IPS-15b (cell line): ENCODE data around the gene PRPF40A.

Source experiments
- H3K27me3 ChIP-seq: one replicate; pipeline ENCODE4 v1.6.1; 2013; ENCODE audit warnings: low read length; ENCODE audit not compliant: control insufficient read depth, insufficient read depth
- H3K36me3 ChIP-seq: one replicate; pipeline ENCODE4 v1.6.1; 2013; ENCODE audit warnings: low read length; ENCODE audit not compliant: control insufficient read depth, insufficient read depth
- H3K4me1 ChIP-seq: one replicate; pipeline ENCODE4 v1.6.1; 2013; ENCODE audit warnings: mild to moderate bottlenecking, low read length; ENCODE audit not compliant: control insufficient read depth, insufficient read depth
- H3K4me3 ChIP-seq: one replicate; pipeline ENCODE4 v1.5.1; 2013; ENCODE audit warnings: low read depth, low read length
- H3K9ac ChIP-seq: one replicate; pipeline ENCODE4 v1.6.1; 2013; ENCODE audit warnings: low read depth, mild to moderate bottlenecking, low read length
- H3K9me3 ChIP-seq: one replicate; pipeline ENCODE4 v1.6.1; 2013; ENCODE audit warnings: mild to moderate bottlenecking, low read length; ENCODE audit not compliant: control insufficient read depth, insufficient read depth

Gene PRPF40A

DNA sequence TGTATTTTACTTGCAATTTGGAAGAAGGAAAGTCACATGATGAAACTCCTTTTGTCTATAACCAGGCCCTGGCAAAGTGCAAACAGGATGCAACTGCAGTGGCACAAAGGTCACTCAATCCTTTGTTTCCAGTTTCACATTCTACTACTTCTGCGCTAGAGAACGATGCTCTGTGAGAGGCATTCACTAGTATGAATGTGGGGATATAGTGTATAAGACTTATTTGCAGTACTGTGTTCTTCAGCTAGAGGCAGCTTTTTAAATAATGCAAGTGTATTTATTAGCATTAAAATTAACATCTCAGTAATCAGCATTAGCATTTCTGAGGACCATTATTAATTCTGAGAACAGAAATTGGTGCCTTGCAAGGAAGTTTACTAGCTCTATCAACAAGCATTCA lies 68.9 kb downstream of the PRPF40A start:
- Histone ChIP-seq H3K36me3 (no peaks in the 10 kb centered on the region), H3K9ac (no peak overlapping the region)

DNA sequence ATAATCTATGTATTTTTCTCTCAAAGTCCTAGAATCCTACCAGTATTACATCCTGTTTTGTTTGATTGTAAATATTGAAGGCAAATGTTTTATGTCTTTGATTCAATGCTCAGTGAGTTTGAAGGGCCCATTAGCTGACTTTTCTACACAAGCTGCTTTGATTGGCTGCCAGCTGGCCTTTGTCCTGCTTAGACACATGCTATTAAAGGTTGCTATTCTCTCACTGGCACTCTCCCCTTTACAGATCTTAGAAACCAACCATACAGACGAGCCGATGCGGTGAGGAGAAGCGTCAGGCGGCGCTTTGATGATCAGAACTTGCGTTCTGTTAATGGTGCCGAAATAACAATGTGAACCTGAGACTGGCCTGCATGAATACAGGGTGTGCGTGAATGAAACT lies 69.7 kb downstream of the PRPF40A start:
- Histone ChIP-seq H3K9ac (no peak overlapping the region), H3K4me1 (peaks cover 8% of the 10 kb centered on the region), H3K36me3 (no peaks in the 10 kb centered on the region), H3K4me3 (no peak overlapping the region), H3K27me3 (no peaks in the 10 kb centered on the region), H3K9me3 (no peaks in the 10 kb centered on the region)

More for the DNA sequence above, 68.9 kb downstream of the PRPF40A start:
- peaks cover 8% of the 10 kb centered on the region for H3K4me1 ChIP-seq
- no peak overlapping the region for H3K4me3 ChIP-seq
- no peaks in the 10 kb centered on the region for H3K27me3 ChIP-seq
- no peaks in the 10 kb centered on the region for H3K9me3 ChIP-seq

DNA sequence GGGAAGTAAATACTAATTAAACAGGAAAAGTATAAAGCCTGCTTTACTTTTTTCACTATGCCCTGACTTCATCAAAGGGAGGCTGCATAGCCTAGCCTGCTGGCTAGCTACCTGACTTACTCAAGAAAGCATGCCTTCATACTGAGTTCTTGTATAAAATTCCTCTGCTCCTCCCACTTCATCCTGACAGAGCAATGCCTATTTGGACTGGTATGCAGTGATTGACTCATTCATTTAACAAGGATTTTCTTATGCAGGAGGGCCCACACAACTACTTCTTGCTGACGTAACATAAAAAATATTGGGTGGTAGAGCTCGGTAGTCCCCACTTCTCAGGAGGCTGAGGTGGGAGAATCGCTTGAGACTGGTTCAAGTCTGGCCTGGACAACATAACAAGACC lies 70.5 kb downstream of the PRPF40A start:
- Histone ChIP-seq H3K9ac (no peak overlapping the region), H3K4me3 (no peak overlapping the region), H3K27me3 (no peaks in the 10 kb centered on the region), H3K9me3 (no peaks in the 10 kb centered on the region), H3K4me1 (peaks cover 8% of the 10 kb centered on the region), H3K36me3 (no peaks in the 10 kb centered on the region)

DNA sequence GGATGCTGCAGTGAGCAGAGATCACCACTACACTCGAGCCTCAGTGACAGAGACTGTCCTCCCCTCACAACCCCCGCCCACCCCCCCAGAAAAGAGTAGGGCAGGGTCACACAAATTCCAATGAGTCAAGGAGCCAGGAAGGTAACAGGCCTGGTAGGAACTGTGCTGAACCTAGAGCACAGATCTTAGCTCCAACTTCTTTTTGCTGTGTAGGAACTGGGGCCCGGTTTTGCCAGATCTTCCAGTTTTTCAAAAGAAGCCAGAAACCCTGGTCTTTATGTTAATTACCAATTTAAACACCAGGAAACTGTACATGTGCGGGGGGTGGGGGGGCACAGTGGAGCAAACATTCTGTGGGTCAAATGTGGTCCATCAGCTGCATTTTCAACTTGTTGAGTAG lies 71.0 kb downstream of the PRPF40A start:
- Histone ChIP-seq H3K36me3 (no peaks in the 10 kb centered on the region), H3K4me1 (peaks cover 8% of the 10 kb centered on the region), H3K27me3 (no peaks in the 10 kb centered on the region), H3K4me3 (no peak overlapping the region), H3K9me3 (no peaks in the 10 kb centered on the region), H3K9ac (no peak overlapping the region)

DNA sequence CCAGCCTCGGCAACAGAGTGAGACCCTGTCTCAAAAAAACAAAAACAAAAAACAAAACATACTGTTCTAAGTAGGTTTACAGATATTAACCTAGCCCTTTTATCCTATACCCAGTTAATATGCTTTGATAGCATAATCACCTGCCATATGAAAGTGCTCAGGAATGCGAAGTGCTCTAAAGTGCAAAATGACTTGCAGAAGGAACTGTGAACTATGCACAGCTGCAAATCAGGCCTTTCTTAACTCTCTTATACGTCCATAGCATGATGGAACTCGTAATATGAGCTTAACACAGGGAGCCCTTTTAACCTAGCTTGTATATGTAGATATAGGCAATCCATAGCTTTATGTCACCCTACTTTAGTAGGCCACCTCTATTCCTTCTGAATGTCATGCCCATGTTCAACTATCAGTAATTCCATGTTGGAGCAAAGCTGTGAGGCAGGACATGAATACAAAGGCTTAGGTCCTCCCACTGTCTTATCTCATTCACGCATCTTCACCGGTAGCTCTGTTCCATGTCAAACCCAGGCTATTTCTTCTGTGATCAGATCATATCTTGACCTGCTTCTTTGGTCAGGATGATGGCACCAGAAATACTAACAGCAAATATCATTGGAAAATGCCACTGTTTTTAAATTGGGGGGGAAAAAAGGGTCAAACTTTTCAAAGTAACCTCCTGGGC lies 72.9 kb downstream of the PRPF40A start:
- H3K9ac ChIP-seq = no peak overlapping the region
- H3K36me3 ChIP-seq = peaks cover 7% of the 10 kb centered on the region

DNA sequence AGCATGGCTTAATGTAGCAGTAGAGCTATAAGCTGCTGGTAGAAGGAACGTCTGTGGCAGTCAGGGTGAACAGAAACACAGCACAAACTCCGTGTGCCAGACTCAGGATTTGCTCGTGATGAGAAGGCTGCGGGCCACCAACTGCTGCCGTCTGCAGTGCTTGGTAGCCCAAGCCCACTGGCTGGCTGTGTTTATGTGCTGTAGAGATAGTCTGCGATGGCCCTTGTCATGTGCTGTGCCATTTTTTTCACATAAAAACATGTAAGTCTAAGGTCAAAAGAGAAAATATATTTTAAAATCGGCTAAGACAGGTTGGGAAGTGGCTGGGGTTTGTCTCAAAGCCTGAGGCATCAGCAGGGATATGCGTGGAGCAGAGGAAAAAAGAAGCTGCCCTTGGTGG lies 78.7 kb downstream of the PRPF40A start:
- Histone ChIP-seq H3K9me3 (no peaks in the 10 kb centered on the region), H3K36me3 (peaks cover 16% of the 10 kb centered on the region), H3K27me3 (no peaks in the 10 kb centered on the region), H3K4me1 (no peaks in the 10 kb centered on the region), H3K4me3 (no peak overlapping the region), H3K9ac (no peak overlapping the region)

More for the DNA sequence above, 72.9 kb downstream of the PRPF40A start:
- peaks cover 8% of the 10 kb centered on the region for H3K4me1 ChIP-seq
- no peak overlapping the region for H3K4me3 ChIP-seq
- H3K27me3 ChIP-seq = no peaks in the 10 kb centered on the region
- H3K9me3 ChIP-seq = no peaks in the 10 kb centered on the region

DNA sequence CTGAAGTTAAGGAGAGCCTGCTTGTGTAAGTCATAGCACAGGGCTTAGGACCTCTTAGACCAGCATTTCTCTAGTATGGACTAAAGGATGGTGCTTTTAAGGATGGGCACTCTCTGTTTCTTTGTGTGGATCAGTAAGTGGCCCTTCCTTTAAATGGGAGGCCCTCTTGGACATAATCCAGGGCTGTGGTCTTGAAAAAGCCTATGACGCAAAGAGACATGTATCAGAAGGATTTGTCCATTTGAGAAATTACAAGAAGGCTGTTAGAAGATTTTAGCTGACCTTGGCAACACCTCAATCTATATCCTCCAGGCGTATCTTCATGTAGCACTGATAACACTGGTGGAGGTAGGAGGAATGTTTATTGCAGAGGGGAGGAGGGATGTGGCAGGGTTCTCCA lies 79.2 kb downstream of the PRPF40A start:
- Histone ChIP-seq H3K27me3 (no peaks in the 10 kb centered on the region), H3K36me3 (peaks cover 16% of the 10 kb centered on the region), H3K4me3 (no peak overlapping the region), H3K9ac (no peak overlapping the region), H3K9me3 (no peaks in the 10 kb centered on the region), H3K4me1 (no peaks in the 10 kb centered on the region)

DNA sequence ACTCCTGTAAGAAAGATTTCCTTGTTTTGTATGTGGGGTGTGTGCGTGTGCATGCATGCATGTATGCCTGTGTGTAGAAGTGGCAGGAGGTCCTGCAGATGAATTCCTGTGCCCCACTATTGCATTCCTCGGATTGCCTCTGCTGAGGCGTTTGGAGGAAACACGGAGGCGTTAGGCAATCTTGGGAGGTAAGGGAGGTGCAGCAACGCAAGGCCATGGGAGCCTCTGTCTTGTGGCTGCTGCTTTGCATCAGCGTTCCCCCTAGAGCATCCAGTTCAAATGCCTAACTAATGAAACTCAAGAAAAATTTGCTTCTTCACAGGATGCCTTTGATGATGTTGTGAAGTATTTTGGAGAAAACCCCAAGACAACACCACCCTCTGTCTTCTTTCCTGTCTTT lies 80.0 kb downstream of the PRPF40A start:
- H3K4me3 ChIP-seq = no peak overlapping the region
- no peaks in the 10 kb centered on the region for H3K4me1 ChIP-seq
- H3K27me3 ChIP-seq = no peaks in the 10 kb centered on the region
- no peak overlapping the region for H3K9ac ChIP-seq
- peaks cover 16% of the 10 kb centered on the region for H3K36me3 ChIP-seq
- no peaks in the 10 kb centered on the region for H3K9me3 ChIP-seq

DNA sequence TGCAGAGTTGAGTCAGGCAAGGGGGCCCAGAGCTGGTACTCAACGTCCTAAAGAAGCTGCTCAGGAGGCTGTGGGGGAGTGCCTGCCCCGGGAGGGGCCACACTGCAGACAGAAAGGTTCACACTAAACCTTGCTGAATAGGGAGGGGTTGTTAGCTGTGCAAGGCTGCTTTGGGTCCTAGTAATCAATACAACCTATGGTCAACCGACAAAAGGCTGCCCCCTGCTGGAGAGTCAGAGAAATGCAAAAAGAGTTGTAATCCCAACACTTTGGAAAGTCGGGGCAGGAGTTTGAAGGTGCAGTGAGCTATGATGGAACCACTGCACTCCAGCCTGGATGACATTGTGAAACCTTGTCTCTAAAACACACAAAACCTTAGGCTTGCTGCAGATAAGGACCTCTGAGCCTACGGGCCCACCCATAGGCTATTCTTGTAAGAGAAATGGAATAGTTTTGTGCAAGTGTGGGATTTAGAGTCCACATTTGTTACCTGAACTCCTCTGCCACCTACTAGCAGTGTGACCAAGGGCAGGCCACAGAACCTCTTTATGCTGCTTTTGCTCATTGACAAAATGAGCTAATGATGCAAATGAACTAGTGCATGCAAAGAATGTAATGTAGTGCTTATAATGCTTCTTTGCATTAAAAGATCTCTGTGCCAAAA lies 81.5 kb downstream of the PRPF40A start:
- H3K4me3 ChIP-seq = no peak overlapping the region
- H3K27me3 ChIP-seq = no peaks in the 10 kb centered on the region
- no peaks in the 10 kb centered on the region for H3K4me1 ChIP-seq
- H3K36me3 ChIP-seq = peaks cover 19% of the 10 kb centered on the region
- H3K9ac ChIP-seq = no peak overlapping the region
- no peaks in the 10 kb centered on the region for H3K9me3 ChIP-seq

DNA sequence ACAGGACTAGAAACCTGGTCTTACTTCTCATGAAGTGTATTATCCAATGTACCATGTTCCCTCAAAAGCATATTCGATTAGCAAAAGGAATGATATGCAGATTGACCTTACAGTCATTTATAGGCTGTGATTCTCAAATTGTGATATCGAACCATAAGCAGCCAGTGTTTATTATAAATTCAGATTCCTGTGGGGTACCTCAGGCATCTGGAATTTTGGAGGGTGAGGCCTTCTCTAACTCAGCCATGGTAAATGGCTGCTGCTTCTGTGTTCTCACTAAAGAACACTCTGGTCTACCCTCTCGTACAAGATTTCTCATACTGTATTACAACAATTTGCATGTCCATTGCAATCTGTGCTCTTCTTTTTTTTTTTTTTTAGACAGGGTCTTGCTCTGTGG lies 84.5 kb downstream of the PRPF40A start:
- Histone ChIP-seq H3K27me3 (no peaks in the 10 kb centered on the region), H3K4me3 (no peak overlapping the region), H3K4me1 (no peaks in the 10 kb centered on the region), H3K9me3 (no peaks in the 10 kb centered on the region), H3K9ac (no peak overlapping the region), H3K36me3 (peaks cover 14% of the 10 kb centered on the region)

DNA sequence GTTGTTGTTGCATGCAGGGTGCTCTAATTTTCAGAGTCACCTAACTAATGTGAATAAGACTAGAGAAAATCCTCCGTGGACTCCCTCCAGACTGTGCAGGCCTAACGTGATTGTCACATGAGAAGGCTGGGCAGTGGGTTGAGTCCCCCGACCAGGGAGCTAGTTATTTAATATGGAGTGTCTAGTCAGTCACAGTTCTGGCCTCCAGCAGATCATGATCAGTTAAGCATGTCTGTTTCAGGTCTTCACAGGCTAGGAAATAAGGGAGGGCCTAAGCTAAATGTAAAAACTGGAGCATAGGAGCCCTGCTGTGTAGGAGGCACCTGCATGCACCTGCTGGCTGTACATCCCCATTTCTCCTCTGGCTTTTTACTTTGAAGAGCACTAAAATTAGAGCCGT lies 86.8 kb downstream of the PRPF40A start:
- Histone ChIP-seq H3K4me1 (no peaks in the 10 kb centered on the region), H3K36me3 (peaks cover 6% of the 10 kb centered on the region), H3K4me3 (no peak overlapping the region), H3K9ac (no peak overlapping the region), H3K9me3 (no peaks in the 10 kb centered on the region), H3K27me3 (no peaks in the 10 kb centered on the region)

DNA sequence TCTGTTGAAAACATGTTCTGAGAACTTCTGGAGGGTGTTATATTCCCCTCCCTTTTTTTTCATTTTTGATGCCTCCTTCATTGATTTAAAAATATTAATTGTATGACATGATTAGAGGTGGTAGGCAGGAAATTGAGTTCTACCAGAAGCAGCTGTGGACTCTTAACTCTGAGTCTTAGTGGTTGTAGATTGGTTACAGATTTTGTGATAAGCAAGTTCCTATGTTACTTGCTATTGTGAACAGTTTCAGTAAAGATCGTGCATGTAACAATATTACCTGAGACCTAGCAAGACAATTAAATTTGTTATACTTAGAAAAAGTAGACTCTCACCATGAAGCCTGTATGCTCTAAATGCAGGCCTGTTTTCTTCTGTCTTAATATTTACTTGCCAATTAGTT lies 88.1 kb downstream of the PRPF40A start:
- Histone ChIP-seq H3K27me3 (no peaks in the 10 kb centered on the region), H3K9me3 (no peaks in the 10 kb centered on the region), H3K36me3 (peaks cover 6% of the 10 kb centered on the region), H3K9ac (no peak overlapping the region), H3K4me3 (no peak overlapping the region), H3K4me1 (no peaks in the 10 kb centered on the region)
